Transverse colon (tissue), 4 donors: ENCODE data around the gene CMTM2. TPM values are rescaled to one million over a fixed set of nuclear protein-coding genes. Genes with fewer than 3 reads are reported as not detected.
A peak's percentile ranks its signal among the peaks of the same experiment; 100 is the strongest.

Experiments
- DNase-seq: peaks from one replicate; pipeline ENCODE4 v3.0.0-alpha.2; 2019
- H3K27ac ChIP-seq, 4 donors: fragments of 200-600 bp; sonication (generic); 2 replicates each; pipeline ENCODE4 v1.5.1; 2016 to 2018; ENCODE audit warnings: inconsistent platforms in 4 of 4
- H3K27me3 ChIP-seq: fragments of 200-600 bp; sonication (generic); 2 replicates; pipeline ENCODE4 v1.5.1; 2017; ENCODE audit warnings: inconsistent platforms
- H3K36me3 ChIP-seq, 4 donors: fragments of 200-600 bp; sonication (generic); 2 replicates each; pipeline ENCODE4 v1.5.1; 2017 to 2019; ENCODE audit warnings: inconsistent platforms in 4 of 4
- H3K4me1 ChIP-seq, 4 donors: fragments of 200-600 bp; sonication (generic); 2 replicates each; pipeline ENCODE4 v1.5.1; 2017 to 2020; ENCODE audit warnings: inconsistent platforms in 4 of 4
- H3K4me3 ChIP-seq, 4 donors: fragments of 200-600 bp; sonication (generic); 1 replicate in 1 of 4; 2 replicates in 3 of 4; pipeline versions ENCODE4 v1.5.1 to v1.6.1; 2017 to 2019; ENCODE audit warnings: inconsistent platforms in 4 of 4
- H3K9me3 ChIP-seq, 2 donors: fragments of 200-600 bp; sonication (generic); 2 replicates each; pipeline ENCODE4 v1.5.1; 2017 to 2019; ENCODE audit warnings: inconsistent platforms in 2 of 2
- CTCF ChIP-seq, 5 experiments: fragments of 200-600 bp in 3 of 5; fragments of 450-650 bp in 2 of 5; sonication (generic) in 3 of 5; IDR thresholded peaks; 1 replicate in 2 of 5; 2 replicates in 3 of 5; pipeline ENCODE4 v1.5.1; 2016 to 2017; ENCODE audit warnings: antibody characterized with exemption in 5 of 5, inconsistent platforms in 3 of 5, mild to moderate bottlenecking in 2 of 5, moderate library complexity in 1 of 5
- EP300 ChIP-seq: sonication (generic); formaldehyde crosslinking; IDR thresholded peaks from one replicate; pipeline ENCODE4 v1.6.1; 2017; ENCODE audit warnings: antibody characterized with exemption, low read depth
- POLR2A ChIP-seq: fragments of 450-650 bp; IDR thresholded peaks from one replicate; pipeline ENCODE4 v1.6.1; 2016; ENCODE audit warnings: antibody characterized with exemption, mild to moderate bottlenecking, moderate library complexity
- POLR2AphosphoS5 ChIP-seq, 3 donors: sonication (generic); formaldehyde crosslinking; IDR thresholded peaks; one replicate each; pipeline ENCODE4 v1.6.1; 2016; ENCODE audit warnings: antibody characterized with exemption in 3 of 3
- WGBS, 2 donors: methylation state at CpG; one replicate each; pipeline ENCODE4 v1.1.5; 2018; ENCODE audit warnings: low coverage in 1 of 2; 5-methylcytosine and 5-hydroxymethylcytosine counted together
- in situ Hi-C, 4 donors: fragments of 200-750 bp; cut with MboI; loops; one replicate each; pipeline versions ENCODE4 v1.15.0 to v1.15.1; 2017; ENCODE audit warnings: low sequenced_read_pairs in 3 of 4, low pct_ligation_motif_present in 1 of 4, low pct_unique_long_range_greater_than_20kb in 1 of 4
- intact Hi-C: fragments of 100-400 bp; cut with DNase I; formaldehyde crosslinking; loops from one replicate; pipeline ENCODE4 v1.15.1; 2023; ENCODE audit warnings: low total_unique reads
- total RNA-seq, 4 donors: library from RNA; depleted of rRNA; stranded (reverse); fragments of >200 nt; gene quantifications; one replicate each; pipeline ENCODE4 v1.1.0, GENCODE V29; 2016

CMTM2 gene
- total RNA-seq, 4 donors from 2014 or later = 0.48 TPM; not detected in 3

- intact Hi-C loops = no loop called here
- TF ChIP-seq EP300 (no peak), POLR2AphosphoS5 (IDR thresholded peaks at IDR 0.05) (no peak), POLR2A (no peak)
- Histone ChIP-seq H3K27ac (no peak overlapping the region), H3K4me3 (no peak overlapping the region), H3K36me3 (peaks cover 0 to 3% (median 0%) of the 10 kb centered on the region in 4 donors), H3K27me3 (no peaks in the 10 kb centered on the region), H3K4me1 (peaks cover 0 to 7% (median 2%) of the 10 kb centered on the region in 4 donors), H3K9me3 (no peaks in the 10 kb centered on the region)
- WGBS, 2 donors = 67 to 82% methylated on average over 1 to 9 of the region's 9 CpGs
- in situ Hi-C loops = loop anchor here in 1 of 4 donors (25.0 kb wide), 1 partner anchor 204 kb away; no protein-coding TSS in a partner anchor
- no peak for DNase-seq
Measured at GRCh38 chr16:66616592-66616991, 37.3 kb downstream of the CMTM2 start.

GRCh38 chr16:66617010-66617434, 37.8 kb downstream of the CMTM2 start:
- Histone ChIP-seq H3K27me3 (no peaks in the 10 kb centered on the region), H3K36me3 (peaks cover 0 to 3% (median 0%) of the 10 kb centered on the region in 4 donors), H3K4me1 (peaks cover 0 to 7% (median 2%) of the 10 kb centered on the region in 4 donors), H3K4me3 (no peak overlapping the region), H3K27ac (no peak overlapping the region), H3K9me3 (no peaks in the 10 kb centered on the region)
- WGBS, 2 donors = 80 to 86% methylated on average over 2 of the region's 2 CpGs
- intact Hi-C loops = no loop called here
- DNase-seq = no peak
- TF ChIP-seq POLR2A (no peak), POLR2AphosphoS5 (IDR thresholded peaks at IDR 0.05) (no peak), CTCF (IDR thresholded peaks at IDR 0.05) (no peak), EP300 (no peak)
- in situ Hi-C loops = loop anchor here in 1 of 4 donors (25.0 kb wide), 1 partner anchor 205 kb away; no protein-coding TSS in a partner anchor

- no peak overlapping the region for H3K4me3 ChIP-seq
- in situ Hi-C loops (loop anchor here in 1 of 4 donors (25.0 kb wide), 1 partner anchor 205 kb away; no protein-coding TSS in a partner anchor), intact Hi-C loops (no loop called here)
- H3K9me3 ChIP-seq = no peaks in the 10 kb centered on the region
- no peak for TF ChIP-seq POLR2AphosphoS5 (IDR thresholded peaks at IDR 0.05)
- no peak for TF ChIP-seq CTCF (IDR thresholded peaks at IDR 0.05)
- TF ChIP-seq EP300 = no peak
- no peak for TF ChIP-seq POLR2A
- DNase-seq = no peak
- H3K36me3 ChIP-seq = peaks cover 0 to 3% (median 0%) of the 10 kb centered on the region in 4 donors
- no peaks in the 10 kb centered on the region for H3K27me3 ChIP-seq
- H3K4me1 ChIP-seq = peaks cover 0 to 7% (median 2%) of the 10 kb centered on the region in 4 donors
- H3K27ac ChIP-seq = no peak overlapping the region
- 70 to 80% methylated on average over 1 to 7 of the region's 7 CpGs for WGBS, 2 donors
Measured at GRCh38 chr16:66617728-66618127, 38.5 kb downstream of the CMTM2 start.

GRCh38 chr16:66618588-66619375, 39.5 kb downstream of the CMTM2 start:
- DNase-seq = no peak
- Histone ChIP-seq H3K36me3 (peaks cover 0 to 7% (median 0%) of the 10 kb centered on the region in 4 donors), H3K4me3 (no peak overlapping the region), H3K9me3 (no peaks in the 10 kb centered on the region), H3K27ac (peak overlapping the region in 2 of 4 donors; percentile 43 to 49), H3K27me3 (no peaks in the 10 kb centered on the region), H3K4me1 (peaks cover 0 to 7% (median 2%) of the 10 kb centered on the region in 4 donors)
- TF ChIP-seq POLR2AphosphoS5 (IDR thresholded peaks at IDR 0.05) (peak in 1 of 3 donors; percentile 21), CTCF (IDR thresholded peaks at IDR 0.05) (no peak)
- in situ Hi-C loops = loop anchor here in 1 of 4 donors (25.0 kb wide), 1 partner anchor 206 kb away; no protein-coding TSS in a partner anchor
- intact Hi-C loops = no loop called here
- WGBS, 2 donors = 51 to 76% methylated on average over 2 to 10 of the region's 10 CpGs
